GM21717 (cell line): ENCODE measurements around the gene PRICKLE1.

Experiments used
- ATAC-seq: cut with Tn5 transposase; IDR thresholded peaks from one replicate; pipeline ENCODE4 v1.9.1; 2021; ENCODE audit warnings: mild to moderate bottlenecking, moderate library complexity; ENCODE audit not compliant: unreplicated experiment

The PRICKLE1 gene

DNA sequence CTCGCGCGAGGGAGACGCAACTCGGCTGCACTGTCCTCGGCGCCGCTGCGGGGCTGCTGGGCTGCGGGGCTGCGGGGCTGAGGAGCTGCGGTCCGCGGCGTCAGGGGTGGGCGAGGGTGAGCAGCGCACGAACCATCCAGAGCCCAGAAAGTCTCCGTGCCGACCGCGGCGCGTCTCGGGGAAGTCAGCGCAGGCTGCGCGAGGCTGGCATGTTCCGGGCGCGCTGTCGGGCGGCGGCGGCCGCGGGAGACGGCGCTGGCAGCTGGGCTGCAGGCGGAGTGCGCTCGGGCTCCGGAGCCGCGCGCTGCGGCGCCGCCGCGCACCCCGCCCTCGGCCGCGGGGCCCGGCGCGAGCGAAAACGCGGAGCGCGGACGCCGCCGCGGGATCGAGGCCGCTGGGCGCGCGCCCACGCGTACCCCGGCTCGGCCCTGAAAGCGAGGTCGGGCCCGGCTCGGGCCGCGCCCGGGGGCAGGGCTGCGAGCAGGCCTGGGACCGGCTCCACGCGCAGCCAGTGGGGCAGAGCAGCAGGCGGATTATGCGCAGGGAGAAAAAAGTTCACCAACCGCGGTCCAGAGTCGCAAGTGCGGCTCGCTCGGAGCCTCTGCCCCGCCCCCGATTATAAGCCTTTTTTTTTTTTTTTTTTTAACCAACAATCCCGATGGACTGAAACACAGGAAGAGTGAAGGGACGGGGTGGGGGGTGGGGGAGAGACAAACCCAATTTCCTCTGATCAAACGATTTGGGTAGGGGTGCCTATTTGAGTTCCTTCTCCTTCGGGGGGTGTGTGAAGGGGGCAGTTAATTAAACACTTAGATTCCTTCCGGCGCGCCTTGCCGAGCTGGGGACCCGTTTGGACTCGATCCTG, at the start of gene PRICKLE1:
PRICKLE1 (minus strand) TSS at position 282 of the 865 bp plus-strand sequence. CDS start 117,230 bp downstream, outside the sequence.
- ATAC-seq, result peak; percentile 87

DNA sequence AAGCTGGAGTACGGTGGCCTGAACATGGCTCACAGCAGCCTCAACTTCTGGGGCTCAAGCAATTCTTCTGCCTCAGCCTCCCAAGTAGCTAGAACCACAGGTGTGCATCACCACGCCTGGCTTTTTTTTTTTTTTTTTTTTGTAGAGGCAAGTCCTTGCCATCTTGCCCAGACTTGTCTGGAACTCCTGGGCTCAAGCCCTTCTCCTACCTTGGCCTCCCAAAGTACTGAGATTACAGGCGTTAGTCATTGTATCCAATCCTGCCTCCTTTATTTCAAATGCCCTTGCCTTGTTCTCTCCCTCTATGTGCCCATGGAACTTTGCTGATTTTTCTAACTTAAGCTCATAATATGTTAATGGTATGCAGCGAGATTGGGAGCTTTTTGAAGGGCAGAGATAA, 49.2 kb upstream of the PRICKLE1 start:
- no peak for ATAC-seq

DNA sequence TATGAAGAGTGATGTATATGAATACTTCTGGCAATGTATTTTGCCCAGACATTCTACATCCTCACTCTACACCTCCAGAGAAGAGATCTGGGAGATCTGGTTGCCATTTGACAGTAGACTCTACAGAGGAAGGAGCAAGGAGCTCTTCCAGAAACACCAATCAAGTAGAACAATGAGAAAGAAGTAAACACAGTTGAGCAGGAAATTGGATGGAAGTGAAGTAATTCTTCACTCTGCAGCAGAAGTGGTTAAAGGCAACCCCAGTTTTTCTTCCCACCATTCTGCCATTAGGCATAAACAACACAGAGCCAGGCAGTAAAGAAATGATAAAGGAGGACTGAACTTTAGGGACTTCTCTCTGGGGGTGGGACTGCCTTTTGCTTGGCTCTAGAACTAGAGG, 48.5 kb upstream of the PRICKLE1 start:
- ATAC-seq, result no peak

DNA sequence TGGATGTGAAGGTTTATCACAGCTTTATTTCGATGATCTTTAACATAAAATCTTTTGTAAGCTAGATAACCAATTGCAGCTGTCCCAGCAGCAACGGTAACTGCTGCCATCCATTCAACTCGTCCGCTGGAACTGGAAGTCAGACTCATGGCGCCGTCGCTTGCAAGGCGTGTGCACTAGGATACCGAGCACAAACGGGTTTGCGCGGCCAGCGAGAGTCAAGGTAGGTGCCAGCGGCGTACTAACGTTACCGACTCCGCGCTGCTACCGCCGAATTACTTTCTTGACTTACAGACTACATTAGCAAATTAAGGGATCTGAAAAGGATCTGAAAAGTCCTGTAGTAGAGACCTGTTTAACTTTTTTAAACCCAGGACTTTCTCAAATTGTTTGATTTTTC, 47.4 kb upstream of the PRICKLE1 start:
- no peak for ATAC-seq

DNA sequence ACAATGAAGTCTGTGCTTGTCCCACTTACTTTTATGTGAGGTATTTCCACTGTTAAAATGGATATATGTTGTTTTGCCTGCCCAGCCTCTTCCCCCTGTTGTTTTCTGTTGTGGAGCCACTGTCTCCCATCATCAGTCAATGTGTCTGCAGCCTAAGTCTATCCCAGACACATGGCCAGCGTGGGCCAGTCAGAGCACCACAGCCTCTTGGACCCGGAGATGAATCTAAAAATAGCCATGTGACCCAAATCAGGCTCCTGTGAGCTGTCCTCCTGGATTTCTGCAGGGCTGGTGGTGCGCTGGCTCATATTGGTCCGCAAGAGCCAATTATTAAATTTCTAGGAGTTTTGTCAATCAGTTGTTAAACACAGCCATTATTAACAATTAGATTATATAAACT, 44.0 kb upstream of the PRICKLE1 start:
- no peak for ATAC-seq

DNA sequence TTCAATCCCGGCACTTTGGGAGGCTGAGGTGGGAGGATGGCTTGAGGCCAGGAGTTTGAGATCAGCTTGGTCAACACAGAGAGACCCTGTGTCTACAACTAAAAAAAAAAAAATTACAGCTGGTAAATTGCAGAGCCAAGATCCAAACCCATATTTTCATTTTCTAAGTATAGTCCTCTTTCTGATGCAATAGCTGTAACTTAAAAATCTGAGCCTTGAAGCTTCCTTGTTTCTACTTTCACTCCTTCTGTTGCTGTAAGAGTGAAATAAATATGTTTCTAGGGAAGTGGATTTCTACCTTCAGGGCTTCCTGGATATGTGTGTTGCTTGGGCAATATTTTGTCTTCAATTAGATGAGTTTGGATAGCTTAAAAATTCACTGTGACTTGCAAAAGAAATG, 42.0 kb upstream of the PRICKLE1 start:
- no peak for ATAC-seq

DNA sequence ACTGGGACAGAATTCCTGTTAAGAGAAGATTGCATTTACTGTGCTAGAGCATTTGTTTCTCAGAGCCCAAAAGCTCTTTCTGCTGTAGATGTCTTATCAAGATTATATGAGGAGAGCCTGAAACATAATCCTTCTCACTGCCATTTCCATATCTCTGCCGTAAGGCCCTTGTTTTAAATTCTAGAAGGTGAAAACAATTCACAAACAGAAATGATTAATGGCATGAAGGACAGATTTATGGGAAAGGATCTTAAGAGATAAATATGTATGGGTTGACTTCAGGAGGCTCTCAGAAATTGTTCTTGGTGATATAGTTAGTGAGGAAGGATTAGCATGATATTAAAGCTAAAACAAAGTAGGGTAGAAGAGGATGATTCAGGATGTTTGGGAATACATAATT, 40.8 kb upstream of the PRICKLE1 start:
- no peak for ATAC-seq

DNA sequence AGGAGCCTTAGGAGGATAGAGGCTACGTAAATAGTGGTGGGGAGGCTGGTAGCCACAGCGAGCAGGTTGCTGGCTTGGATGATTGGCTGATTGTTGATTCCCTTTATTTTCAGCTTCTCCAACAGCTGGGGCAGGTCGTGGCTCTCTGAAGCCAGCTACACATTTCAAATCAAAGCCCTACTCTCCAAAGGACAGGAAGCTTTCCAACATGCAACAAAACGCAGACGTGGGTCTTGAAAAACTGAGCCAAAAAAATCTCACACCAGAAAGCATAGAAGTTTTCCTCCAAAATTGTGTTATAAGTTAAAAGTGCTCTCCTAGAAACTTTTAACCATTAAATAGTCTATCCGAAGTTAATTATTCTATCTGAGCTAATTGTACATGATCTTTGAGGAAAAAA, 37.6 kb upstream of the PRICKLE1 start:
- ATAC-seq, result no peak

DNA sequence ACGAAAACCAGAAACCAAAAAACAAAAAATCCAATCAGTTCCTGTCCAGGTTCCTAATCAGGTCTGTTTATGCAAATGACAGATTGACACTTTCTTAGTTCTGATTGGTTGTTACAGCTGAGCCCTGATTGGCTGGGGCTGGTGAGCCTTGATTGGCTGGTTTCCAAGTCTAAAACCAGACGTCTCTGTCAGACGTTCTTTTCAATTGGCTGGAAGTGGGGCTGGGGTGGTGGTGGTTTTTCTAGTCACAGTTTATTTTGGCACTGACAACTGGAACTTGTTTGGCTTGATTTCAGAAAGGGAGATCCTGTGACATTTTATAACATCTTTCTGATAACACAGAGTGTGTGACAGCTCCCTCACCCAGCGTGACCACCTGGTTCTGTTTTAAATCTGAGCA, 36.1 kb upstream of the PRICKLE1 start:
- ATAC-seq, result no peak

DNA sequence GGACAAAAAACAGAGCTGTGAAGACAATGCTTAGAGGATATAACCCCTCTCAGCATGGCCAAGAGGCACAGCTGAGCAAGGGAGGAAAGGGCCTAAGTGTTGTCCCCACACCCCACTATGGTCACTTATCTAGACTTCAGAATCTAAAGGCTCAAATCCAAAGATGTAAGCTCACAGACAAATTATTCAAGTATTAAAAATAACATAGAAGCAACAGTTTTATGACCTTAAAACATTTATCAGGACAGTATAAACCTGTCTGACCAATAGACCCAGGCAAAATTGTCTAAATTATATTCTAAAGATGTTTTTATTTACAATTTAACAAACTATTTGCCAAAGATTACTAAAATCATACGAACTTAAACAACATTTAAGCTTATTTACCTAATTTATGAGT, 28.1 kb upstream of the PRICKLE1 start:
- no peak for ATAC-seq

DNA sequence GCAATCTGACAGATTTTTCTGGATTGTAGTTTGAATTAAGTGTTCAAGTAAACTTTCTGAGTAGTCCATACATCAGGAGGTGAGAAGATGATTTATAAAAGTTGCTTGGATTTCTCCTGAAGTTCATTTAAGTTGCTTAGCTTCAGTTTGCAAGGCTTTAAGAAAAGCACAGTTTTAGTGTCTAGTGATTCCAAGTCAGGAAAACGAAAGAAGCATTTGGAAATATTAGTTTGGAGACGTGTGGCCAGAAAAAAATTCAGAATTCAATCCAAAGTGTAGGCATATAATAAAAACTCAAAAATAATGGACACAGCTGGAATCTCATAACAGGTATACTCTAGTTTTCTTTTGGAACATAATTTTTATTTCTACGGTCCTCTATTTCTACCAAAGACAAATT, 25.5 kb upstream of the PRICKLE1 start:
- ATAC-seq, result no peak

DNA sequence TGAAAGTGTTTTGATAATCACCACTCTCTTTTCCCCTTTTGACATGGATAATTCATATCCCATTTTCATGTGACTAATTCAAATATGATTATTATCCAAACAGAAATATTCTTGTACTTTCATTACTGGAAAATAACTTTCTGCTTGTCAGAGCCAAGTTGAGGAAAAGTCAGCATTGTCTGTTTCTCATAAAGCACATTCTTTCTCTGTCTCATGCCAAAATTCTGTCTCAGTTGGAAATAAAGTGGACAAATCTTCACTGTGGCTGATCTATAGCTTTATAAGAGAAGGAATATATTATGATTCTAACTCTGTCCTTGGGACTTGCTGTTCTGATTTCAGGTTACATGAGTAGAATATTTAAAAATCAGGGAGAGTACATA, 22.7 kb upstream of the PRICKLE1 start:
- no peak for ATAC-seq

DNA sequence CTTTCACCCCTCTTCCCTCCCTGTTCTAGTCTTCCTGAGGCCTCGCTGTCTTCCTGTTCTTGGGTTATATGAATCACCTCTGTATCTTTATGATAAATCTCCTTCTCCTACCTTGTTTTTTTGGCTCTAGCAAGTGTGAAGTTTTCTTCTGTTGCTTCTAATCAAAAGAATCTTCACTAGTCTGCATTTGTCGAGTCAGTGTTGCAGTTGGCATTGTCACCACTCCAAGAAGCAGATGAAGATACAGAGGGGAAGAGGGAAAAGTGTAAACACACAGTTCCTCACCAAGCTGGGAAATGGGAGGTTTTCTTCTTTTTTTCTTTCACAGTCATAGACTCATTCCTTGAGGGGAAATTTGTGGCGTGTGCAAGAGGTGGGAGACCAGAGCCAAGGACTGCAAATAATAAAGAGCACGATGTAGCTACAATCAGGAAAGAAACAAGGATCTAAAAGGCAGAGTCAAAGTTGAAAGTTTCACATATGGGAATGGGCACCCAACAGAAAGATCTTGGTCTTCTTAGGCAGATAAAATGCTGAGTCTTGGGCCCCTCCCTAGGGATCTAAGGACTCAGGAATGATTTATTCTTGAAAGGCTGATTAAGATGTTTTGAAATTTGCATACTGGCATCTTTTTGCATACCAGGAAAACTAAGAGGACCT, 22.2 kb upstream of the PRICKLE1 start:
- ATAC-seq, result no peak

DNA sequence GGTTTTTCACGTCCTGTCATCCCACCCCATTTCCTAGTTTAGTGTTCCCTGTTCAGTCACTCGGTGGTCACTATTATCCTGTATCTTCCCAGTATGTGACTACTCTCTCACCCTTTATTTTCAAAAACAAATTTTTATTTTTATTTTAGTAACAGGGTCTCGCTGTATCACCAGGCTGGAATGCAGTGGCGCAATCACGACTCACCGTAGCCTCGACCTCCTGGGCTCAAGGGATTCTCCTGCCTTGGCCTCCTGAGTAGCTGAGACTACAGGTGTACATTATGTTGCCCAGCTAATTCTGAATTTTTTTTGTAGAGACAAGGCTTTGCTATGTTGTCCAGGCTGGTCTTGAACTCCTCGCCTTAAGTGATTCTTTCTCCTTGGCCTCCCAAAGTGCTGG, 20.1 kb upstream of the PRICKLE1 start:
- no peak for ATAC-seq

DNA sequence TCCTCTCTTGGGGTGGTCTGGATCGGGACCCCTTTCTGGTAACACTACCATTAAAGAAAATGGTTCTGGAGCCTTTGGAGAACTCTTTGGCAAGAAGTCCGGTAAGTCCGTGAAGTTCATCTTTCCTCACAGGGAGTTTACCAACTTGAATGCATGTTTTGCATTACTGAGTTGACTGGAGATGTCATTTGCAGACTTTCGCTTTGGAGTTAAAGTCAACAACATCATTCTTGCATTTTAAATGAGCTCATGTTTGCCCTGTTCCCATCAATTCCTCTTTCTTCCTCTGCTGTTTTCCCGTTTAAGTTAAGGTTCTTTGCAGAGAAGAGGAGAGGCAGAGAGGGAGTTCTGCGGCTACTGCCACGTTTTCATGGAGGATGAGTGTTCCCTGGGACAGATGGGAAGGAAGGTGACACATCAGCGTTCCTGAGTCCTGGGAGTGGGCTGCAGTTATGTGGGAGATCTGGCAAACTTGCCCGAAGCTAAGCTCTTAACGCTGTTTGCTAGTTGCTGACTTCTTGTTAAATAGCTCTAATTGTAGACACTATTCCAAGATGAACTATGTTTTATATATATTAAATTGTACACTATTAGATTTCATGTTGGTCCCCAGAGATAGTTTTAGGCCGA, 18.8 kb upstream of the PRICKLE1 start:
- no peak for ATAC-seq

DNA sequence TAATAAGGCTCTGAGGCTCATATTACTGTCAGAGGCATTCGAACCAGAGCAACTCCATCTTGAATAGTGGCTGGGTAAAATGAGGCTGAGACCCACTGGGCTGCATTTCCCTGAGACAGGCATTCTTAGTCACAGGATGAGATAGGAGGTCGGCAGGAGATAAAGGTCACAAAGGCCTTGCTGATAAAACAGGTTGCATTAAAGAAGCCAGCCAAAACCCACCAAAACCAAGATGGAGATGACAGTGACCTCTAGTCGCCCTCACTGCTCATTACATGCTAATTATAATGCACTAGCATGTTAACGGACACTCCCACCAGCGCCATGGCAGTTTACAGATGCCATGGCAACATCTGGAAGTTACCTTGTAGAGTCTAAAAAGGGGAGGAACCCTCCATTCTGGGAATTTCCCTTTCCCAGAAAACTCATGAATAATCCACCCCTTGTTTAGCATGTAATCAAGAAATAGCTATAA, 18.1 kb upstream of the PRICKLE1 start:
- no peak for ATAC-seq

DNA sequence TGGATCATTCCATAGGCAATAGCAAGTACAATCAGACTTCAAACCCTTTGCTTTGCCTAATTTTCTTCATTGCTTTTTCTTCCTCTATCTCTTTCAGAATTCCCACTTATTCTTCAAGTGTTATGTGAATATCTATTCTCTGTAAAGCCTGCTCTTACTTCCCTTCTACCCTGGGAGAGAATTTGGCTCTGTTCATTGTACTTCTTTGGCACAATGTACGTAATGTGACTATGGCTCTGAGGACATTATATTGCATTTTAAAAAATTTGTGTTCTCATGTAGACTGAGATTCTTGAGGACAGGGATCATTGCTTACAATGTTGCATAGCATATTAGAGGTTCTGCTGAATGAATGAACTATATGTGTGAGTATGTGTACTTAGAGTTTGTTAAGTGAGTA, 16.9 kb upstream of the PRICKLE1 start:
- ATAC-seq, result no peak

DNA sequence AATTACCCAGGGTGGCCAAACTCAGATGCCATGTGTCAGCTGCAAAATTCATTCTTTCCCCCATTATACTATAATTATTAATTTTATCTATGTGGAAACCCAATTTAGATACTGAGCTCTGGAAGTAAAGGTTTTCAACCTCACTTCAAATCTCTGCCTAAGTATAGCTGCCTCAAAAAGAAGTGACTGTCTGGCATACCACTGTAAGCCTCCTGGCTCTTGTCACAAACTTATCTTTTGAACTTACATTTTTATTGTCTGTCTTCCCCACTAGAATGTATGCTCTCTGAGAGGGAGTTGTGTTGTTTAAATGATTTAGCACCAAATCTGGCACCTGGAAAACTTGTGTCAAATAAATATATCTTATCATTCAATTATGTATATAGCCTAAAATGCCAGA, 16.1 kb upstream of the PRICKLE1 start:
- ATAC-seq, result no peak

DNA sequence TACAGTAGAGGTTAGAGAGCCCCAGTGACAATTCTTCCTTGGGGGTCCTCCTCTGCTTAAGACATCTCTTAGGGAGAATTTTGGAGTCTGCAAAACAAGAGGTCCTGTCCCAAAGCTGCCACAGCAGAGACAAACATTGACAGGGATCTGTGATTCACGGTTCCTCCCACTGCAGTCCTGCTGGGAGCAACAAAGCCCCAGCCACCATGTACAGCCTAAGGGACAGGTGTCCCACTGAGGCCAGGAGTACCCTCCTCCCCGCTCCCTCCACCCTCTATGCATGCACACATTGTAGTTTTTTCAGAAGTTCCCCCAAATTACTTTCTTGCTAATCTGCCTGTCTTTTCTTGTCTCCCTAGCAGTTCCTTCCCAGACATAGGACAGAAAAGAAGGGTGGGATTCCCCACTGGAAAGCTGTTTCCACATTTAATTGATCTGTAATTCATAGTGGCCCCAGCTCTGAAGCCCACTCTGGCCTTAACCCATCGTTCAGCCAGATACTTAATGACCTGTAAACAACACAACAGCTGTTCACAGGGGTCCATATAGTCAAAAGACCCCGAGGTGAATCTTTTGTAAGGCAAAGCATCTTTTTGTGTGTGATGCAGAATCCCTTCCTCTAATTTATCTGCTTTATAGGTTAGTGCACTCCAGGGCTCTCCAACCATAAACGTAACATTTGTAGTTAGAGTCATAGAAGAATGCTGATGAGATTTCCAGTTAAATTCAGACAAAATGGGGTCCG, 13.9 kb upstream of the PRICKLE1 start:
- ATAC-seq, result no peak

DNA sequence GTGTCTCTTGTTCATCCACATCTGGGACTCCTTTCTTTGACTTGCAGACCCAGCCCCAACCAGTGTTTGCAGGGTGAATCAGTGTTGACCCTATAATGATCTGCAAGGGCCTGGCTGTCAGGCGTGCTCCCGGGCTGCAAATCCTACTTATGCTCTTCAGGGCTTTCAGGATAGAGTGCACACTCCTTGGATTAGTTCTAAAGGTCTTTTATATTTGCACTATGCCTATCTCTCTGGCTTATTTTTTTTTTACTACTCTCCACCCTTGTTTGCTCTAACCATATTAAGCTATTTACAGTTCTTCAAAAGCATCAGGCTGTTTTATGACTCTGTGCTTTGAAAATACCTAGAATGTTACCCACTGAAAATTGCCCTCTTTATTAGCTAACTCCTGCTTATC, 4.3 kb upstream of the PRICKLE1 start:
- ATAC-seq, result no peak

DNA sequence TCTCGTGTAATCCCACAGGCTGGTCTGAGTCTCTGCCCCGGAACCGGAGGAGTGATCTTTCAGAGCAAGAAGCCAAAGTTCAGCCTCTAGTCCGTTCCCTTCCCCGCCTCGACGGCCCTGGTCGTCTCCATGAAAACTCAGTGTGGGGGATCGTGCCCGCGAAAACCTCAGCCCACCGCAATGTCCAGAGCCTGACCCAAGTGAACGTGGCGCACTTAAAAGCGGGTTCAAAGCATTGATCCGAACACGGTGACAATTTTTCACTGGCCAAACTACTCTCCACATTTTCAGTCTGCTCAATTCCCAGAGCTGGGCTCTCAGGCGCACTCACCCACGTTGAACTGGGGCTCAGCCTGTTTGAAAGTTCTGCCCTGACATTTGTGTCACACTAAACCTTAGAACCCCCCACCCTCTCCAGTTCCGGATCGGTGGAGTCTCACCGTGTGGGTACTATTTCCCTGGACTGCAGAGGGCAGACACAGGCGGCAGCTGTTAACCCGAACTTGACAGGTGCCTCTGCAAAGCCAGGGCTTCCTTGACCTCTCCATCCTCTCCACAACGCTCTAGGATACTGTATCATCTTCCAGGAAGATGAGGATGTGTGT, 886 bp upstream of the PRICKLE1 start:
- no peak for ATAC-seq
